Mucosa of rectum (tissue), 2 donors: ENCODE measurements around the gene SLC37A3.
"Not testable (repeated sequence)": the region's sequence is repeated elsewhere in the genome, so short reads cannot be mapped to it uniquely, and the experiment has no call there.

ENCODE experiments used
- H3K27ac ChIP-seq, 2 donors: one replicate each; pipeline ENCODE4 v1.7.0; 2013; ENCODE audit warnings: inconsistent platforms in 2 of 2, low read depth in 2 of 2, low read length in 2 of 2
- H3K27me3 ChIP-seq, 2 donors: one replicate each; pipeline ENCODE4 v1.7.0; 2013; ENCODE audit warnings: low read length in 2 of 2; ENCODE audit not compliant: control insufficient read depth in 2 of 2, insufficient read depth in 2 of 2
- H3K36me3 ChIP-seq, 2 donors: one replicate each; pipeline ENCODE4 v1.7.0; 2013; ENCODE audit warnings: low read length in 2 of 2; ENCODE audit not compliant: control insufficient read depth in 2 of 2, insufficient read depth in 2 of 2
- H3K4me1 ChIP-seq, 2 donors: one replicate each; pipeline ENCODE4 v1.7.0; 2013; ENCODE audit warnings: low read length in 2 of 2, mild to moderate bottlenecking in 1 of 2; ENCODE audit not compliant: control insufficient read depth in 2 of 2, insufficient read depth in 2 of 2
- H3K4me3 ChIP-seq, 2 donors: one replicate each; pipeline ENCODE4 v1.7.0; 2013; ENCODE audit warnings: low read length in 2 of 2
- H3K9ac ChIP-seq, 2 donors: one replicate each; pipeline ENCODE4 v1.7.0; 2013; ENCODE audit warnings: low read length in 2 of 2, low read depth in 1 of 2, mild to moderate bottlenecking in 1 of 2
- H3K9me3 ChIP-seq, 2 donors: one replicate each; pipeline ENCODE4 v1.7.0; 2013; ENCODE audit warnings: low read length in 2 of 2; ENCODE audit not compliant: control insufficient read depth in 2 of 2
- donor health status: healthy.
- donor health status: Normal muscosa, but diverticular disease.

SLC37A3 gene

GRCh38 chr7:140317999-140318398, 80.3 kb downstream of the SLC37A3 start:
- H3K27ac ChIP-seq: no peak overlapping the region

GRCh38 chr7:140317597-140317996, 80.7 kb downstream of the SLC37A3 start:
- Histone ChIP-seq H3K9me3 (no peaks in the 10 kb centered on the region), H3K9ac (no peak overlapping the region), H3K27ac (no peak overlapping the region), H3K27me3 (no peaks in the 10 kb centered on the region), H3K4me3 (no peak overlapping the region), H3K36me3 (no peaks in the 10 kb centered on the region), H3K4me1 (peaks cover 0 to 21% of the 10 kb centered on the region in 2 donors)

More at GRCh38 chr7:140317999-140318398, 80.3 kb downstream of the SLC37A3 start:
- Histone ChIP-seq H3K4me3 (no peak overlapping the region), H3K9ac (no peak overlapping the region), H3K36me3 (no peaks in the 10 kb centered on the region), H3K9me3 (no peaks in the 10 kb centered on the region), H3K27me3 (no peaks in the 10 kb centered on the region), H3K4me1 (peaks cover 0 to 21% of the 10 kb centered on the region in 2 donors)

GRCh38 chr7:140316165-140316661, 82.1 kb downstream of the SLC37A3 start:
- H3K27ac ChIP-seq: peak overlapping the region; percentile 65 to 82
- H3K4me1 ChIP-seq: peaks cover 0 to 21% of the 10 kb centered on the region in 2 donors
- H3K9me3 ChIP-seq: no peaks in the 10 kb centered on the region
- H3K4me3 ChIP-seq: peak overlapping the region; percentile 54 to 57
- peak overlapping the region in 1 of 2 donors; percentile 71 for H3K9ac ChIP-seq
- H3K36me3 ChIP-seq: no peaks in the 10 kb centered on the region
- H3K27me3 ChIP-seq: no peaks in the 10 kb centered on the region

DNA sequence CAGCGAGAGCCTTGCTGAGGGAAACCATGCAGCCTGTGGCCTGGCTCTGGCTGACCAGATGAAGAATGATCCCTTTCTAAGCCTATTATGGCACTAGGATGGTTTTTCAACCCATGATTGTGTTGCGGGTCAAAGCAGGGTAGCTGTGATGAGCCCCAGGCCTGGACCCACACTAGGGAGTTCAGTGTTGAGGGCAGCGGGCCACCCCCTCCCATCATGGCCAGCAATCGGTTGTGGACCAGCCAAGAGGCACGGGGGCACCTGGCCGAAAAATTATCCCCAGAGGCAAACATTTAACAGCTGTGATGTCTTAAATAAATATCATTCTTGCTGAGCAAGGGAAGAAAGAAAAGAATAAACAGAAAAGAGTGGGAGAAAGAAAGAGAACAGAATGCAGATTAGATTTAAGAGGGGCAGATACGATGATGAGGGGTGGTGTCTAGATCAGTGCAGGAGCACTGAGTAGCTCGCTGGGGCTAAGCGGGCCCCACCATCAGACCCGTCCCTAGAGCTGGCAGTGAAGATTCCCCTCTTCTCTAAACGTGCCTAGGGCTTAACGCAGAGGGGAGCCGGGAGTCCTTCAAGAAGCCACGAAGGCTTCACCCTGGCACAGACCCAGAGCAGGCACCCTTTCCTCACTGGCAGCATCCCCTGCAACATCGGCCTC, 82.7 kb downstream of the SLC37A3 start:
- no peaks in the 10 kb centered on the region for H3K9me3 ChIP-seq
- H3K36me3 ChIP-seq: no peaks in the 10 kb centered on the region
- H3K9ac ChIP-seq: peak overlapping the region in 1 of 2 donors; percentile 71
- H3K27me3 ChIP-seq: no peaks in the 10 kb centered on the region
- peak overlapping the region; percentile 54 to 57 for H3K4me3 ChIP-seq
- H3K4me1 ChIP-seq: peaks cover 0 to 21% of the 10 kb centered on the region in 2 donors
- H3K27ac ChIP-seq: peak overlapping the region; percentile 65 to 82

- peaks cover 0 to 19% of the 10 kb centered on the region in 2 donors for H3K4me1 ChIP-seq
- H3K36me3 ChIP-seq: no peaks in the 10 kb centered on the region
- no peak overlapping the region for H3K4me3 ChIP-seq
- no peaks in the 10 kb centered on the region for H3K9me3 ChIP-seq
- no peak overlapping the region for H3K27ac ChIP-seq
- no peaks in the 10 kb centered on the region for H3K27me3 ChIP-seq
- H3K9ac ChIP-seq: no peak overlapping the region
These were observed 83.5 kb downstream of the SLC37A3 start for GRCh38 chr7:140314573-140315480.

GRCh38 chr7:140312141-140312846, 86.0 kb downstream of the SLC37A3 start:
- no peak overlapping the region for H3K27ac ChIP-seq
- H3K9me3 ChIP-seq: no peaks in the 10 kb centered on the region
- H3K4me1 ChIP-seq: peaks cover 0 to 30% of the 10 kb centered on the region in 2 donors
- no peak overlapping the region for H3K9ac ChIP-seq
- no peak overlapping the region for H3K4me3 ChIP-seq
- no peaks in the 10 kb centered on the region for H3K36me3 ChIP-seq
- H3K27me3 ChIP-seq: no peaks in the 10 kb centered on the region

- not testable (repeated sequence) for H3K9me3 ChIP-seq, H3K4me3 ChIP-seq, H3K9ac ChIP-seq, H3K36me3 ChIP-seq, H3K27ac ChIP-seq, H3K27me3 ChIP-seq
- peaks cover 0 to 21% of the 10 kb centered on the region in 2 donors for H3K4me1 ChIP-seq
These were observed 87.2 kb downstream of the SLC37A3 start for GRCh38 chr7:140311128-140311527.

DNA sequence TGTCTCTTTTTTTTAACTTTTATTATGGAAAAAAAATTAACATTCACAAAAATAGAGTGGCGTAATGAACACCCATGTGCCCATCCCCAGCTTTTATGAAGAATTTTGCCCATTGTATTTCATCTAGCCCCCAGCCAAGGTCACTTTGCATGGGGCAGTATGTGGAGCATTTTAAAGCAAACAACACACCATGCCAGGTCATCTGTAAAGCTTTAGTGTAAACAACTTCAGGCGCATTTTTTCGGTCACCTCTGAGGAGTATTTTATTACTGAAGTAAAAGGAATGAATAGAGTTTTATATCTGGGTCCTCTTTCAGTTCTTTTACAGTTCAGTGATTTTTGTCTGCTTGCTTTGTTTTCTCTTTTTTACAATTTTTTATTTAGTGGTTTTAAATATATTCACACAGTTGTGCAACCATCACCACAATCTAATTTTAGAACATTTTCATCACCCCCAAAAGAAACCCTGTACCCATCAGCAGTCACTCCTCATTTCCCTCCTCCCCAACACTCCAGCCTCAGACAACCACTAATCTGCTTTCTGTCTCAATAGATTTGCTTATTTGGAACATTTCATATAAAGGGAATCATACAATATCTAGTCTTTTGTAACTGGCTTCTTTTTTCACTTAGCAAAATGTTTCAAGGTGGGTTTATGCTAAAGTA, 87.9 kb downstream of the SLC37A3 start:
- no peaks in the 10 kb centered on the region for H3K36me3 ChIP-seq
- no peak overlapping the region for H3K9ac ChIP-seq
- H3K4me1 ChIP-seq: peaks cover 0 to 15% of the 10 kb centered on the region in 2 donors
- no peaks in the 10 kb centered on the region for H3K9me3 ChIP-seq
- no peaks in the 10 kb centered on the region for H3K27me3 ChIP-seq
- H3K4me3 ChIP-seq: no peak overlapping the region
- H3K27ac ChIP-seq: no peak overlapping the region

GRCh38 chr7:140308060-140308459, 90.3 kb downstream of the SLC37A3 start:
- Histone ChIP-seq H3K9ac (no peak overlapping the region), H3K36me3 (no peaks in the 10 kb centered on the region), H3K4me3 (no peak overlapping the region), H3K27ac (no peak overlapping the region), H3K4me1 (peaks cover 2 to 15% of the 10 kb centered on the region in 2 donors), H3K27me3 (no peaks in the 10 kb centered on the region), H3K9me3 (no peaks in the 10 kb centered on the region)
